K562 (cell line): Measurements from ENCODE around the gene CHST2. TPM values are rescaled to one million over a fixed set of nuclear protein-coding genes. Genes with fewer than 3 reads are reported as not detected.

Experiments
- FOXA3 ChIP-seq, 2 experiments: fragments of 450-650 bp in 1 of 2; sonication (generic) in 1 of 2; formaldehyde crosslinking; IDR thresholded peaks in 1 of 2; conservative IDR thresholded peaks in 1 of 2; 2 replicates each; pipeline versions ENCODE4 v1.4.0 to v1.8.0; 2020 to 2022; ENCODE audit warnings: mild to moderate bottlenecking in 2 of 2, missing genetic modification reagents in 1 of 2
- PHB2 ChIP-seq: fragments of 450-650 bp; IDR thresholded peaks from 2 replicates; pipeline ENCODE4 v1.6.1; 2017; ENCODE audit warnings: low read depth
- PHF20 ChIP-seq: fragments of 450-650 bp; IDR thresholded peaks from 2 replicates; pipeline ENCODE4 v1.6.1; 2018; ENCODE audit not compliant: partially characterized antibody
- SIN3B ChIP-seq: fragments of 450-650 bp; IDR thresholded peaks from 2 replicates; pipeline ENCODE4 v1.6.1; 2017; ENCODE audit warnings: low read depth, mild to moderate bottlenecking, moderate library complexity
- ZNF41 ChIP-seq: fragments of 250-450 bp; sonication (Bioruptor Pico); conservative IDR thresholded peaks from 2 replicates; pipeline ENCODE4 v1.4.0; 2020; ENCODE audit warnings: mild to moderate bottlenecking
- ZNF76 ChIP-seq: fragments of 250-450 bp; sonication (Bioruptor Pico); IDR thresholded peaks from 2 replicates; pipeline ENCODE4 v1.4.0; 2020; ENCODE audit warnings: mild to moderate bottlenecking, moderate library complexity, borderline replicate concordance
- polyA plus RNA-seq, 8 experiments: library from polyadenylated mRNA; depleted of rRNA in 4 of 8; stranded (reverse) in 5 of 8; unstranded in 3 of 8; fragments of >200 nt; fragmentation: Nextera tagmentation in 2 of 8; fragmentation: Illumina TruSeq in 1 of 8; extraction: Ambion mirVana in 2 of 8; extraction: Trizol in 1 of 8; gene quantifications; 2 replicates each; pipeline versions ENCODE4 v1.2.1 to v1.2.3, GENCODE V29; 2011 to 2014; ENCODE audit warnings: inconsistent platforms in 1 of 8, missing spikeins in 1 of 8
- total RNA-seq, 7 experiments: library from RNA; depleted of rRNA in 6 of 7; stranded (reverse); fragments of >200 nt in 6 of 7; fragmentation: Illumina TruSeq in 2 of 7; extraction: Trizol in 2 of 7; gene quantifications; 2 replicates each; pipeline versions ENCODE4 v1.2.1 to v1.2.3, GENCODE V29; 2011 to 2021; ENCODE audit warnings: low replicate concordance in 1 of 7
- TF ChIP-seq, protein P1 (sequence below): sonication (generic); formaldehyde crosslinking; IDR thresholded peaks from 2 replicates; pipeline ENCODE4 v1.8.1; 2023; ENCODE audit warnings: mild to moderate bottlenecking, missing genetic modification reagents
- TF ChIP-seq, protein P2 (sequence below): fragments of 150-350 bp; conservative IDR thresholded peaks from 2 replicates; pipeline ENCODE4 v1.6.1; 2014; ENCODE audit warnings: low read length
- TF ChIP-seq, protein P3 (sequence below): fragments of 250-450 bp; sonication (Bioruptor Pico); IDR thresholded peaks from 2 replicates; pipeline ENCODE4 v1.5.0; 2021; ENCODE audit warnings: mild to moderate bottlenecking, moderate library complexity
- TF ChIP-seq, protein P4 (sequence below): fragments of 450-650 bp; IDR thresholded peaks from 2 replicates; pipeline ENCODE4 v1.6.1; 2017; ENCODE audit warnings: mild to moderate bottlenecking, moderate library complexity
- TF ChIP-seq, protein P5 (sequence below): fragments of 250-450 bp; sonication (Bioruptor Pico); IDR thresholded peaks from 2 replicates; pipeline ENCODE4 v1.4.0; 2020; ENCODE audit warnings: mild to moderate bottlenecking, moderate library complexity

The CHST2 gene
- total and polyA plus RNA-seq, 9 of the 15 experiments (the other 6 are each of a cell fraction or from before 2014, with no cell fraction given), result 3.4 to 60.3 (median 13.9) TPM

DNA sequence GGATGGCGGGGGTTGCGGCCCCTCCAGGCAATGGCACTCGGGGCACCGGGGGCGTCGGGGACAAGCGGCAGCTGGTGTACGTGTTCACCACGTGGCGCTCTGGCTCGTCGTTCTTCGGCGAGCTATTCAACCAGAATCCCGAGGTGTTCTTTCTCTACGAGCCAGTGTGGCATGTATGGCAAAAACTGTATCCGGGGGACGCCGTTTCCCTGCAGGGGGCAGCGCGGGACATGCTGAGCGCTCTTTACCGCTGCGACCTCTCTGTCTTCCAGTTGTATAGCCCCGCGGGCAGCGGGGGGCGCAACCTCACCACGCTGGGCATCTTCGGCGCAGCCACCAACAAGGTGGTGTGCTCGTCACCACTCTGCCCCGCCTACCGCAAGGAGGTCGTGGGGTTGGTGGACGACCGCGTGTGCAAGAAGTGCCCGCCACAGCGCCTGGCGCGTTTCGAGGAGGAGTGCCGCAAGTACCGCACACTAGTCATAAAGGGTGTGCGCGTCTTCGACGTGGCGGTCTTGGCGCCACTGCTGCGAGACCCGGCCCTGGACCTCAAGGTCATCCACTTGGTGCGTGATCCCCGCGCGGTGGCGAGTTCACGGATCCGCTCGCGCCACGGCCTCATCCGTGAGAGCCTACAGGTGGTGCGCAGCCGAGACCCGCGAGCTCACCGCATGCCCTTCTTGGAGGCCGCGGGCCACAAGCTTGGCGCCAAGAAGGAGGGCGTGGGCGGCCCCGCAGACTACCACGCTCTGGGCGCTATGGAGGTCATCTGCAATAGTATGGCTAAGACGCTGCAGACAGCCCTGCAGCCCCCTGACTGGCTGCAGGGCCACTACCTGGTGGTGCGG is 1.9 kb downstream of the CHST2 start (continued):
- TF ChIP-seq, protein P1, sequence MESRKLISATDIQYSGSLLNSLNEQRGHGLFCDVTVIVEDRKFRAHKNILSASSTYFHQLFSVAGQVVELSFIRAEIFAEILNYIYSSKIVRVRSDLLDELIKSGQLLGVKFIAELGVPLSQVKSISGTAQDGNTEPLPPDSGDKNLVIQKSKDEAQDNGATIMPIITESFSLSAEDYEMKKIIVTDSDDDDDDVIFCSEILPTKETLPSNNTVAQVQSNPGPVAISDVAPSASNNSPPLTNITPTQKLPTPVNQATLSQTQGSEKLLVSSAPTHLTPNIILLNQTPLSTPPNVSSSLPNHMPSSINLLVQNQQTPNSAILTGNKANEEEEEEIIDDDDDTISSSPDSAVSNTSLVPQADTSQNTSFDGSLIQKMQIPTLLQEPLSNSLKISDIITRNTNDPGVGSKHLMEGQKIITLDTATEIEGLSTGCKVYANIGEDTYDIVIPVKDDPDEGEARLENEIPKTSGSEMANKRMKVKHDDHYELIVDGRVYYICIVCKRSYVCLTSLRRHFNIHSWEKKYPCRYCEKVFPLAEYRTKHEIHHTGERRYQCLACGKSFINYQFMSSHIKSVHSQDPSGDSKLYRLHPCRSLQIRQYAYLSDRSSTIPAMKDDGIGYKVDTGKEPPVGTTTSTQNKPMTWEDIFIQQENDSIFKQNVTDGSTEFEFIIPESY (CRISPR knock-in tag), result peak; percentile 100
- TF ChIP-seq, protein P2, sequence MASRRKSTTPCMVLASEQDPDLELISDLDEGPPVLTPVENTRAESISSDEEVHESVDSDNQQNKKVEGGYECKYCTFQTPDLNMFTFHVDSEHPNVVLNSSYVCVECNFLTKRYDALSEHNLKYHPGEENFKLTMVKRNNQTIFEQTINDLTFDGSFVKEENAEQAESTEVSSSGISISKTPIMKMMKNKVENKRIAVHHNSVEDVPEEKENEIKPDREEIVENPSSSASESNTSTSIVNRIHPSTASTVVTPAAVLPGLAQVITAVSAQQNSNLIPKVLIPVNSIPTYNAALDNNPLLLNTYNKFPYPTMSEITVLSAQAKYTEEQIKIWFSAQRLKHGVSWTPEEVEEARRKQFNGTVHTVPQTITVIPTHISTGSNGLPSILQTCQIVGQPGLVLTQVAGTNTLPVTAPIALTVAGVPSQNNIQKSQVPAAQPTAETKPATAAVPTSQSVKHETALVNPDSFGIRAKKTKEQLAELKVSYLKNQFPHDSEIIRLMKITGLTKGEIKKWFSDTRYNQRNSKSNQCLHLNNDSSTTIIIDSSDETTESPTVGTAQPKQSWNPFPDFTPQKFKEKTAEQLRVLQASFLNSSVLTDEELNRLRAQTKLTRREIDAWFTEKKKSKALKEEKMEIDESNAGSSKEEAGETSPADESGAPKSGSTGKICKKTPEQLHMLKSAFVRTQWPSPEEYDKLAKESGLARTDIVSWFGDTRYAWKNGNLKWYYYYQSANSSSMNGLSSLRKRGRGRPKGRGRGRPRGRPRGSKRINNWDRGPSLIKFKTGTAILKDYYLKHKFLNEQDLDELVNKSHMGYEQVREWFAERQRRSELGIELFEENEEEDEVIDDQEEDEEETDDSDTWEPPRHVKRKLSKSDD, result peak; percentile 7; the same call in 1 of the 2 replicates
- TF ChIP-seq, protein P3, sequence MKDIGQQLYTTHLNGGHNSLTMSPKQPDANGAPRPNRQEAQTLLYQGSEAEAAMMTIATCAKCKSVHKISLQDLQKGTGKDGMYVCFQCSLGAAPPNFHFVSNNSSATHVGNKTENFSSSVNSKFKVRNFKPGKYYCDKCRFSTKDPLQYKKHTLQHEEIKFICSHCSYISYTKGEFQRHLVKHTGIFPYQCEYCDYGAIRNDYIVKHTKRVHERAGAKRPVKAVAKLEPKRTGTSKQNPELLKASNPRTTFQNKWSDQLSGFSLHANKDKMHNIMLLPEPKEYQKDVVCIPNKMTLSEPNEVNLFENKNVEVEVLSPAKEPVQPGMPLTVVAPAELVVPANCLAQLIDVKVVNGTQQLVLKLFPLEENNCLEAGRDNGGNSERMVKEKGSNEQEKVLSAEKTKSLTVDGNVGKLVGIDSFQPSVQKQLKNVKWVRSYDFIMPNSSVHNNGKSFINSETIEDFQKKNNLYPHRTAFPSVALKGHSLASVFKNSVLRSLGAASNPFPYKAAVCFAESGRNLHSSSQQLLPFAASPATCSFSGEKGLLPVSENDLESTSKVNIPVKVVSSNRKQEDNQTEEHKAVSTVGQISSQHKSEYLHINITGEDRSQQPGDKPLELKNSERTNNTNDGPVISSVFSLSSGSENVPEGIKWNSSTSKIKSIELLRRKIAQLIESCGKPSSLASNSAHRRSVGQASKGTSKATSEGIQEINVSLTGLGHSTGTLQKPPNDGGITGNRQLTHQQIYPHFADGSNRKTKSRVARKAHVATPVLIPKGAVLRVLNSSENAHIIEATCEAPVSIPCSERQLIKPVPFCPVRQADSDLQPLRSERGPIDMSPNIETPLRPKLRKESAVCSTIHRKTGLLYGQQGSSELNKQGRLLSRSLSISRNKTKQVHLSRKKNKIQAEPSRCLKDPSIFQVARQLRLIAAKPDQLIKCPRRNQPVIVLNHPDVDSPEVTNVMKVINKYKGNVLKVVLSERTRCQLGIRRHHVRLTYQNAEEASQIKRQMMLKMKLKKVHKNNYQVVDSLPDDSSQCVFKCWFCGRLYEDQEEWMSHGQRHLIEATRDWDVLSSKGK (CRISPR knock-in tag), result no peak
- TF ChIP-seq PHB2 (no peak), FOXA3 (CRISPR knock-in tag; conservative IDR thresholded peaks at IDR 0.05 in 1 of 2, IDR thresholded peaks at IDR 0.05 in 1 of 2) (peak in 1 of 2 experiments; percentile 56; a peak in 1 of 4 replicates), SIN3B (peak; percentile 14; the same call in 1 of the 2 replicates), ZNF41 (CRISPR knock-in tag) (no peak), PHF20 (no peak), ZNF76 (CRISPR knock-in tag) (no peak)
- TF ChIP-seq, protein P4, sequence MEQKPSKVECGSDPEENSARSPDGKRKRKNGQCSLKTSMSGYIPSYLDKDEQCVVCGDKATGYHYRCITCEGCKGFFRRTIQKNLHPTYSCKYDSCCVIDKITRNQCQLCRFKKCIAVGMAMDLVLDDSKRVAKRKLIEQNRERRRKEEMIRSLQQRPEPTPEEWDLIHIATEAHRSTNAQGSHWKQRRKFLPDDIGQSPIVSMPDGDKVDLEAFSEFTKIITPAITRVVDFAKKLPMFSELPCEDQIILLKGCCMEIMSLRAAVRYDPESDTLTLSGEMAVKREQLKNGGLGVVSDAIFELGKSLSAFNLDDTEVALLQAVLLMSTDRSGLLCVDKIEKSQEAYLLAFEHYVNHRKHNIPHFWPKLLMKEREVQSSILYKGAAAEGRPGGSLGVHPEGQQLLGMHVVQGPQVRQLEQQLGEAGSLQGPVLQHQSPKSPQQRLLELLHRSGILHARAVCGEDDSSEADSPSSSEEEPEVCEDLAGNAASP, result no peak
- TF ChIP-seq, protein P5, sequence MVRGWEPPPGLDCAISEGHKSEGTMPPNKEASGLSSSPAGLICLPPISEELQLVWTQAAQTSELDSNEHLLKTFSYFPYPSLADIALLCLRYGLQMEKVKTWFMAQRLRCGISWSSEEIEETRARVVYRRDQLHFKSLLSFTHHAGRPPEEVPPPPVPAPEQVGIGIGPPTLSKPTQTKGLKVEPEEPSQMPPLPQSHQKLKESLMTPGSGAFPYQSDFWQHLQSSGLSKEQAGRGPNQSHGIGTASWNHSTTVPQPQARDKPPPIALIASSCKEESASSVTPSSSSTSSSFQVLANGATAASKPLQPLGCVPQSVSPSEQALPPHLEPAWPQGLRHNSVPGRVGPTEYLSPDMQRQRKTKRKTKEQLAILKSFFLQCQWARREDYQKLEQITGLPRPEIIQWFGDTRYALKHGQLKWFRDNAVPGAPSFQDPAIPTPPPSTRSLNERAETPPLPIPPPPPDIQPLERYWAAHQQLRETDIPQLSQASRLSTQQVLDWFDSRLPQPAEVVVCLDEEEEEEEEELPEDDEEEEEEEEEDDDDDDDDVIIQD (CRISPR knock-in tag), result no peak
